ENCODE measurements around the gene SURF1. TPM values are rescaled to one million over a fixed set of nuclear protein-coding genes. Genes with fewer than 3 reads are reported as not detected.

Gene SURF1
- polyA plus RNA-seq, 4 donors: 38.4 to 94.4 (median 85.4) TPM

DNA sequence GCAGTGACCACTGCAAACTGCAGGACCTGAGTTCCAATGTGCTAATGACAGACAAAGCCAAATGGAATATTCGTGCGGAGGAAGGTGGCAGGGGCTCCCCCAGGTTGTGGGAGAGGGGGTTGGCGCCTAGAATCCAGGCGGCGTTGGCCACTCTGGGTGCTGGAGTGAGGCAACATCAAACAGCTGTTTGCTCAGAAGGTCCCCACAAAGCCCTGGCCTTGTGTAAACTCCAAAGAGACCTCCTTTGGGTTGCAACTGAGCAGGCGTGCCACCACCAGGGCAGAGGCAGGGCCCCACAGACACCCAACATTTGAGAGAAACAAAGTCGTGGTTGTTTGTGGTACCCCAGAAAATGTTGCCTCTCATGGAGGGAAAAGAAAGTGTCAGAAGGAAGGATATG is 34.4 kb upstream of the SURF1 start:
- DNase-seq (no peak), FAIRE-seq (no peak)
- 85 to 89% (median 86%) methylated on average over 7 of the region's 7 CpGs for WGBS, 3 donors
- no peak overlapping the region for H3K4me3 ChIP-seq (ENCODE audit: low read depth in 1 of 3, low read length in 3 of 3)
- peaks cover 0 to 19% (median 0%) of the 10 kb centered on the region in 3 donors for H3K4me1 ChIP-seq (ENCODE audit: control insufficient read depth in 3 of 3, insufficient read depth in 2 of 3, low read depth in 1 of 3, low read length in 2 of 3)
- H3K9me3 ChIP-seq (ENCODE audit: control insufficient read depth in 2 of 2, insufficient read depth in 1 of 2, low read depth in 1 of 2, low read length in 1 of 2): peaks cover 0 to 2% of the 10 kb centered on the region in 2 donors
- H3K36me3 ChIP-seq (ENCODE audit: control insufficient read depth in 3 of 3, insufficient read depth in 2 of 3, low read depth in 1 of 3, low read length in 3 of 3): no peaks in the 10 kb centered on the region
- peaks cover 0 to 3% (median 0%) of the 10 kb centered on the region in 3 donors for H3K27me3 ChIP-seq (ENCODE audit: control insufficient read depth in 3 of 3, insufficient read depth in 3 of 3, low read length in 3 of 3)
- H3K27ac ChIP-seq (ENCODE audit: low read depth in 1 of 3, low read length in 2 of 3): no peak overlapping the region

DNA sequence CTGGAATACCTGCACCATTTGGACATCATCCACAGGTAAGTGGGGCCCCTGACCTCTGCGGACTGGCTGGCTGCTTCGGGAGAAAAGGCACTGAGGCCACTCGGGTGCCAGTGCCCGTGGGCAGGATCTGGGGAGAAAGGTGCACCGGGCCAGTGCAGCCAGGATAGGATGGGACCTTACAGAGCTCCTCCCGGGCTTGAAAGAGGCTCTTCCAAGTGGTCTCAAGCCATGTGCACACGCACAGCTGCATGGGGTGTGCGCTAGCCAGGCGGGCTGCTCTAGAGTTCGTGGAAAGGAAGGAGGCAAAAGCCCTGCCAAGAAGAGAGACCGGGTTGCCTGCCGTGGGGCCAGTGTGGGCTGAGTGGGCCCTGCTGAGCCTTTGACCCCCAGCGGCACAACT is 33.3 kb upstream of the SURF1 start:
- Histone ChIP-seq H3K27me3 (ENCODE audit: control insufficient read depth in 3 of 3, insufficient read depth in 3 of 3, low read length in 3 of 3) (no peaks in the 10 kb centered on the region), H3K4me3 (ENCODE audit: low read depth in 1 of 3, low read length in 3 of 3) (no peak overlapping the region), H3K4me1 (ENCODE audit: control insufficient read depth in 3 of 3, insufficient read depth in 2 of 3, low read depth in 1 of 3, low read length in 2 of 3) (peaks cover 0 to 11% (median 0%) of the 10 kb centered on the region in 3 donors), H3K36me3 (ENCODE audit: control insufficient read depth in 3 of 3, insufficient read depth in 2 of 3, low read depth in 1 of 3, low read length in 3 of 3) (no peaks in the 10 kb centered on the region), H3K9me3 (ENCODE audit: control insufficient read depth in 2 of 2, insufficient read depth in 1 of 2, low read depth in 1 of 2, low read length in 1 of 2) (peaks cover 0 to 2% of the 10 kb centered on the region in 2 donors), H3K27ac (ENCODE audit: low read depth in 1 of 3, low read length in 2 of 3) (no peak overlapping the region)
- FAIRE-seq: no peak
- no peak for DNase-seq
- 87 to 94% (median 92%) methylated on average over 13 of the region's 13 CpGs for WGBS, 3 donors

DNA sequence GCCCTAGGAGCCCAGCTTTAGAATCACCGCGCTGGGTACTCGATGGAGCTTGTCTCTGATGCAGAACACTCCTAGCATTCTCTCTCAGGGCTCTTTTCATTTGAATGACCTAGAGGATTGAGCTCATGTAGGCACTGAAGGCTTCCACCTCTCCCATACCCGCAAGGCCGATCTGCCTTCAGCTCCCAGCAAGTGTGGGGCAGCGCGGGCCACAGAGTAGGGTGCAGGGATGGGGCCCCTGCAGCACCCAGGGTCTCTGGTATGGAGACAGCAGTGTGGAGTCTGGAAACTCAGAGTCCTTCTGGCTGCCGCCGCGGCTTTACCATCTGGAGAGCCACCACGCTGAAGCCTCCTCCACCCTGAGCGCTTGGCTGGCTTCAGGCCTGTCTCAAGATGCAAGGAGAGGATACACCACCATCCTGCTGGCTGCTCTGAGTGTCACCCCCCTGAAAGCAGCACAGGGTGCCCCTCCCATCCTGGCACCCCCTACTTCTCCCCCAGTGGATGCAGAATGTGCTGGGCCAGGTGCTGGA is 32.8 kb upstream of the SURF1 start:
- DNase-seq: no peak
- Histone ChIP-seq H3K4me3 (ENCODE audit: low read depth in 1 of 3, low read length in 3 of 3) (no peak overlapping the region), H3K4me1 (ENCODE audit: control insufficient read depth in 3 of 3, insufficient read depth in 2 of 3, low read depth in 1 of 3, low read length in 2 of 3) (peaks cover 0 to 7% (median 0%) of the 10 kb centered on the region in 3 donors), H3K36me3 (ENCODE audit: control insufficient read depth in 3 of 3, insufficient read depth in 2 of 3, low read depth in 1 of 3, low read length in 3 of 3) (no peaks in the 10 kb centered on the region), H3K27ac (ENCODE audit: low read depth in 1 of 3, low read length in 2 of 3) (no peak overlapping the region), H3K9me3 (ENCODE audit: control insufficient read depth in 2 of 2, insufficient read depth in 1 of 2, low read depth in 1 of 2, low read length in 1 of 2) (peaks cover 0 to 2% of the 10 kb centered on the region in 2 donors), H3K27me3 (ENCODE audit: control insufficient read depth in 3 of 3, insufficient read depth in 3 of 3, low read length in 3 of 3) (no peaks in the 10 kb centered on the region)
- 96 to 98% (median 96%) methylated on average over 12 of the region's 12 CpGs for WGBS, 3 donors
- no peak for FAIRE-seq

DNA sequence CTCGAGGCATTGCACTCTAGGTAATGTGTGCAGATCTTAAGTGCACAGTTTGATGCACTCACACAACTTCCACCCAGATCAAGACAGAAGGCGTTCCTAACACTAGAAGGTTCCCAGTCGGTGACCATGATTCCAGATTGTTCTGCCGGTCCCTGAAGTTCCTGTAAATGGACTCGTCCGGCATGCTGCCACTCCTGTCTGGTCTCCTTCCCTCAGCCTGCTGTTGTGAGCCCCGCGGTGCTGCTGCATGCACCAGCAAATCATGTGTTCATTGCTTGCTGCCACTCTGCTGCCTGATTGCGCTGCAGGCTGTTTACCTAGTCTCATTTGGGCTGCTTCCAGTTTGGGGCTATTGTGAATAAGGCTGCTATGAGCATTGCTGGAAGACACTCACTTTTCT is 31.4 kb upstream of the SURF1 start:
- peaks cover 0 to 6% (median 0%) of the 10 kb centered on the region in 3 donors for H3K4me1 ChIP-seq (ENCODE audit: control insufficient read depth in 3 of 3, insufficient read depth in 2 of 3, low read depth in 1 of 3, low read length in 2 of 3)
- DNase-seq: no peak
- H3K9me3 ChIP-seq (ENCODE audit: control insufficient read depth in 2 of 2, insufficient read depth in 1 of 2, low read depth in 1 of 2, low read length in 1 of 2): peaks cover 0 to 2% of the 10 kb centered on the region in 2 donors
- no peaks in the 10 kb centered on the region for H3K27me3 ChIP-seq (ENCODE audit: control insufficient read depth in 3 of 3, insufficient read depth in 3 of 3, low read length in 3 of 3)
- H3K27ac ChIP-seq (ENCODE audit: low read depth in 1 of 3, low read length in 2 of 3): no peak overlapping the region
- 82 to 88% (median 85%) methylated on average over 9 of the region's 9 CpGs for WGBS, 3 donors
- no peak overlapping the region for H3K4me3 ChIP-seq (ENCODE audit: low read depth in 1 of 3, low read length in 3 of 3)
- no peak for FAIRE-seq
- no peaks in the 10 kb centered on the region for H3K36me3 ChIP-seq (ENCODE audit: control insufficient read depth in 3 of 3, insufficient read depth in 2 of 3, low read depth in 1 of 3, low read length in 3 of 3)

DNA sequence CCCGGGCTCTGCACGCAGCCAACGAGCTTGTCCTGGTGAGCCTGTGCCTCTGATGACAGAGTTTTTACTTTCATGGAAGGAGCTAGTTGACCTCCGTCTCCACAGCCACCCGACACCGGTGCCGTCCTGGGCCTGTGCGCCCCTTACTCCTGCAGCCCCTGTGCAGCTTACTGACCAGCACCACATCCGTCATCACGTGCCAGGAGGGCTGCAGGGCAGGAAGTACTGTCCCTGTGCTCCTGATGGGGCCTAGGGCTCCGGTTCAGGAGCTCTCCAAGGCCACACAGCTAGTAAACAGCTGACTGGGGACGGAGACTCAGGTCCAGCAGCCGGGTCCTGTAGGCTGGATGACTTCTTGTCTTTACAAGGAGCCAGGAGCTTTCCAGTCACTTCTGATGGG is 30.1 kb upstream of the SURF1 start:
- FAIRE-seq: no peak
- no peak for DNase-seq

DNA sequence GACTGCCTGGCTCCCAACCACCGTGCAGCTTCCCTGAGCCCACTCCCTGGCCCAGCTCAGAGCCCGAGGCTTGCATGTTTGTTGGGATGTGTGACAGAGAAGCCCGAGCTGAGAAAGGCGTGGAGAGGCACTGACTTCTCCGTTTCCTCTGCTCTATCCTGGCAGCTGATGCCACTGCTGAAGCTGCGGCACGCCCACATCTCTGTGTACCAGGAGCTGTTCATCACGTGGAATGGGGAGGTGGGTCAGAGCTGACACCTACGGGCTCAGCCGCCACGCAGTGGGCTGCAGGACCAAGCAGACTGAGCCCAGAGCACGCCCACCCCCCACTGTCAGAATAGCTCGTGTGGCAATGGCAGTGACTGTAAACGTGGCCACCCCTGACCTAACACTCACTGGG is 29.2 kb upstream of the SURF1 start:
- Histone ChIP-seq H3K36me3 (ENCODE audit: control insufficient read depth in 3 of 3, insufficient read depth in 2 of 3, low read depth in 1 of 3, low read length in 3 of 3) (no peaks in the 10 kb centered on the region), H3K9me3 (ENCODE audit: control insufficient read depth in 2 of 2, insufficient read depth in 1 of 2, low read depth in 1 of 2, low read length in 1 of 2) (no peaks in the 10 kb centered on the region), H3K4me1 (ENCODE audit: control insufficient read depth in 3 of 3, insufficient read depth in 2 of 3, low read depth in 1 of 3, low read length in 2 of 3) (peaks cover 0 to 1% (median 0%) of the 10 kb centered on the region in 3 donors), H3K4me3 (ENCODE audit: low read depth in 1 of 3, low read length in 3 of 3) (no peak overlapping the region), H3K27me3 (ENCODE audit: control insufficient read depth in 3 of 3, insufficient read depth in 3 of 3, low read length in 3 of 3) (no peaks in the 10 kb centered on the region), H3K27ac (ENCODE audit: low read depth in 1 of 3, low read length in 2 of 3) (no peak overlapping the region)
- 86 to 90% (median 87%) methylated on average over 14 of the region's 14 CpGs for WGBS, 3 donors
- DNase-seq (no peak), FAIRE-seq (no peak)

More for the DNA sequence above, 30.1 kb upstream of the SURF1 start:
- H3K4me1 ChIP-seq (ENCODE audit: control insufficient read depth in 3 of 3, insufficient read depth in 2 of 3, low read depth in 1 of 3, low read length in 2 of 3): peaks cover 0 to 6% (median 0%) of the 10 kb centered on the region in 3 donors
- no peaks in the 10 kb centered on the region for H3K36me3 ChIP-seq (ENCODE audit: control insufficient read depth in 3 of 3, insufficient read depth in 2 of 3, low read depth in 1 of 3, low read length in 3 of 3)
- H3K4me3 ChIP-seq (ENCODE audit: low read depth in 1 of 3, low read length in 3 of 3): no peak overlapping the region
- 79 to 90% (median 89%) methylated on average over 13 of the region's 13 CpGs for WGBS, 3 donors
- H3K27ac ChIP-seq (ENCODE audit: low read depth in 1 of 3, low read length in 2 of 3): no peak overlapping the region
- H3K27me3 ChIP-seq (ENCODE audit: control insufficient read depth in 3 of 3, insufficient read depth in 3 of 3, low read length in 3 of 3): no peaks in the 10 kb centered on the region
- no peaks in the 10 kb centered on the region for H3K9me3 ChIP-seq (ENCODE audit: control insufficient read depth in 2 of 2, insufficient read depth in 1 of 2, low read depth in 1 of 2, low read length in 1 of 2)

DNA sequence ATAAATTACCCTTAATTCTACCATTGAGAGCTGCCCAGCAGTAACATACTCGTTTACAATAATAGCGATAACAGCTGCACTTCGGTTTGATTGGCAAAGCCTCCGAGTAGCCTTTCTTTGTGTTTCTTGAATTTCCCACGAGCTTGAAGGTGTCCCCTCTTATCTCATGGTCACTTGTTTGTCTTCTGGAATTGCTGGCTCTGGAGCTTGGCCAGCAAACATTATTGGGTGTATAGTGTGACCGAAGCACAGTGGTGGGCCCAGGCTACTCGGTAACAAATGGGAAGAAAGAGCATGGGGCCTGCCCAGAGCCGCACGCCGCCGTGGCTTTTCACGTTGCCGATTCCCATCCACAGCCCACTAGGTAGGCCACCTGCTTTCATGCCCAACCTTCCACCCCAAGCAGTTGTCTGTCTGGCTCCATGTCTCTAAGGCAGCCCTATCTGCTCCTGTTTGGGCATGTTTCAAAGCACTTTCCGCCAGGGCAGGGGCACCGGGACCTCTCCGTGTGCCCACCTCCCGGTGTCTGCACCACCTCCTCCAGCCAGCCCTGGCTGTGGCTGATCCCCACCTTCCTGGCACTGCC is 28.5 kb upstream of the SURF1 start:
- FAIRE-seq: no peak

DNA sequence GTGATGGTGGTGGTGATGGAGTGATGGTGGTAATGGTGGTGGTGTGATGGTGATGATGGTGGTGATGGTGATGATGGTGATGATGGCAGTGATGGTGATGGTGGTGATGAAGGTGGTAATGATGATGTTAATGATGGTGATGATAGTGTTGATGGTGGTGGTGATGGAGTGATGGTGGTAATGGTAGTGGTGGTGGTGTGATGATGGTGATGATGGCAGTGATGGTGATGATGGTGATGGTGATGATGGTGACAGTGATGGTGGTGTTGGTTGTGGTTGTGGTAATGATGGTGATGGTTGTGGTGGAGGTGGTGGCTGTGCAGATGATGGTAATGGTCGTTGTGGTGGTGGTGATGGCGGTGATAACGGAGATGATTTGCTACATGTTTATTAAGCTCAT is 27.2 kb upstream of the SURF1 start:
- Histone ChIP-seq H3K27me3 (ENCODE audit: control insufficient read depth in 3 of 3, insufficient read depth in 3 of 3, low read length in 3 of 3) (no peaks in the 10 kb centered on the region), H3K4me3 (ENCODE audit: low read depth in 1 of 3, low read length in 3 of 3) (no peak overlapping the region), H3K36me3 (ENCODE audit: control insufficient read depth in 3 of 3, insufficient read depth in 2 of 3, low read depth in 1 of 3, low read length in 3 of 3) (no peaks in the 10 kb centered on the region), H3K9me3 (ENCODE audit: control insufficient read depth in 2 of 2, insufficient read depth in 1 of 2, low read depth in 1 of 2, low read length in 1 of 2) (no peaks in the 10 kb centered on the region), H3K4me1 (ENCODE audit: control insufficient read depth in 3 of 3, insufficient read depth in 2 of 3, low read depth in 1 of 3, low read length in 2 of 3) (peaks cover 0 to 2% (median 0%) of the 10 kb centered on the region in 3 donors), H3K27ac (ENCODE audit: low read depth in 1 of 3, low read length in 2 of 3) (no peak overlapping the region)
- 67 to 97% (median 91%) methylated on average over 3 of the region's 3 CpGs for WGBS, 3 donors
- FAIRE-seq: no peak
- no peak for DNase-seq

More for the DNA sequence above, 28.5 kb upstream of the SURF1 start:
- Histone ChIP-seq H3K9me3 (ENCODE audit: control insufficient read depth in 2 of 2, insufficient read depth in 1 of 2, low read depth in 1 of 2, low read length in 1 of 2) (no peaks in the 10 kb centered on the region), H3K4me1 (ENCODE audit: control insufficient read depth in 3 of 3, insufficient read depth in 2 of 3, low read depth in 1 of 3, low read length in 2 of 3) (no peaks in the 10 kb centered on the region), H3K27me3 (ENCODE audit: control insufficient read depth in 3 of 3, insufficient read depth in 3 of 3, low read length in 3 of 3) (no peaks in the 10 kb centered on the region), H3K27ac (ENCODE audit: low read depth in 1 of 3, low read length in 2 of 3) (no peak overlapping the region), H3K4me3 (ENCODE audit: low read depth in 1 of 3, low read length in 3 of 3) (no peak overlapping the region), H3K36me3 (ENCODE audit: control insufficient read depth in 3 of 3, insufficient read depth in 2 of 3, low read depth in 1 of 3, low read length in 3 of 3) (no peaks in the 10 kb centered on the region)
- 82 to 89% (median 85%) methylated on average over 17 of the region's 17 CpGs for WGBS, 3 donors
- DNase-seq: no peak

Measured in small intestine (tissue), 7 donors.